ENCODE results near the gene GLI2.
A peak's percentile ranks its signal among the peaks of the same experiment; 100 is the strongest.

The GLI2 gene

GRCh38 chr2:120779781-120780283 lies 44.2 kb downstream of the GLI2 start:
- Histone ChIP-seq H3K9me3 (replicated peaks in 1 of 2; ENCODE audit: control insufficient read depth in 2 of 2, insufficient read depth in 1 of 2, low read depth in 1 of 2, low read length in 2 of 2) (no peaks in the 10 kb centered on the region), H3K4ac (ENCODE audit: low read length) (no peak overlapping the region), H2BK12ac (ENCODE audit: low read length) (no peak overlapping the region), H3K23ac (ENCODE audit: low read depth, low read length, poor library complexity) (peak overlapping the region; percentile 27), H3K27ac (replicated peaks; ENCODE audit: low read length) (no peak overlapping the region), H2BK15ac (ENCODE audit: low read length) (no peak overlapping the region), H3K4me1 (ENCODE audit: control insufficient read depth in 2 of 2, insufficient read depth in 1 of 2, low read depth in 1 of 2, low read length in 2 of 2) (peaks cover 16 to 29% of the 10 kb centered on the region in 2 donors), H2AFZ (ENCODE audit: low read length) (no peak overlapping the region), H2BK120ac (ENCODE audit: low read depth, low read length) (no peak overlapping the region), H2AK5ac (ENCODE audit: low read depth, low read length) (no peak overlapping the region), H4K91ac (ENCODE audit: low read depth, low read length, poor library complexity) (no peak overlapping the region), H3K14ac (ENCODE audit: low read length) (no peak overlapping the region), H4K8ac (ENCODE audit: low read depth, low read length) (no peak overlapping the region), H3K4me2 (ENCODE audit: insufficient read depth, low read length, poor library complexity, severe bottlenecking) (no peak overlapping the region), H3K36me3 (replicated peaks in 1 of 2; ENCODE audit: control insufficient read depth in 2 of 2, insufficient read depth in 2 of 2, low read length in 2 of 2) (peaks cover 0 to 25% of the 10 kb centered on the region in 2 donors), H3K79me1 (ENCODE audit: low read depth, low read length) (peaks cover 37% of the 10 kb centered on the region), H3K27me3 (ENCODE audit: control insufficient read depth in 3 of 3, insufficient read depth in 3 of 3, low read depth in 1 of 3, low read length in 3 of 3) (no peaks in the 10 kb centered on the region), H3K18ac (ENCODE audit: low read length) (peak overlapping the region; percentile 36), H3K9ac (ENCODE audit: low read depth, low read length, poor library complexity) (no peak overlapping the region), H3K4me3 (ENCODE audit: low read length in 2 of 2) (no peak overlapping the region), H2BK5ac (ENCODE audit: low read length) (no peak overlapping the region)
- DNase-seq (ENCODE audit: low spot score), result no peak
- no CpG with 5 or more reads among the region's 13 CpGs for WGBS, 2 donors (ENCODE audit: extremely low coverage in 2 of 2, insufficient read length in 2 of 2, insufficient replicate concordance in 1 of 2)

GRCh38 chr2:120780402-120780801 lies 44.7 kb downstream of the GLI2 start:
- no peak overlapping the region for H3K4ac ChIP-seq (ENCODE audit: low read length)
- DNase-seq (ENCODE audit: low spot score), result no peak
- no peak overlapping the region for H3K9ac ChIP-seq (ENCODE audit: low read depth, low read length, poor library complexity)
- H4K91ac ChIP-seq (ENCODE audit: low read depth, low read length, poor library complexity), result no peak overlapping the region
- WGBS, 2 donors (ENCODE audit: extremely low coverage in 2 of 2, insufficient read length in 2 of 2, insufficient replicate concordance in 1 of 2), result no CpG with 5 or more reads among the region's 7 CpGs
- no peak overlapping the region for H4K8ac ChIP-seq (ENCODE audit: low read depth, low read length)
- H2BK12ac ChIP-seq (ENCODE audit: low read length), result no peak overlapping the region
- H3K4me1 ChIP-seq (ENCODE audit: control insufficient read depth in 2 of 2, insufficient read depth in 1 of 2, low read depth in 1 of 2, low read length in 2 of 2), result peaks cover 16 to 32% of the 10 kb centered on the region in 2 donors
- H2BK5ac ChIP-seq (ENCODE audit: low read length), result no peak overlapping the region
- H3K18ac ChIP-seq (ENCODE audit: low read length), result peak overlapping the region; percentile 11
- no peak overlapping the region for H3K14ac ChIP-seq (ENCODE audit: low read length)
- H2BK120ac ChIP-seq (ENCODE audit: low read depth, low read length), result no peak overlapping the region
- no peak overlapping the region for H3K27ac ChIP-seq (replicated peaks; ENCODE audit: low read length)
- H3K36me3 ChIP-seq (replicated peaks in 1 of 2; ENCODE audit: control insufficient read depth in 2 of 2, insufficient read depth in 2 of 2, low read length in 2 of 2), result peaks cover 0 to 31% of the 10 kb centered on the region in 2 donors
- H3K79me1 ChIP-seq (ENCODE audit: low read depth, low read length), result peaks cover 39% of the 10 kb centered on the region
- H2AK5ac ChIP-seq (ENCODE audit: low read depth, low read length), result no peak overlapping the region
- H3K9me3 ChIP-seq (replicated peaks in 1 of 2; ENCODE audit: control insufficient read depth in 2 of 2, insufficient read depth in 1 of 2, low read depth in 1 of 2, low read length in 2 of 2), result no peaks in the 10 kb centered on the region
- H3K27me3 ChIP-seq (ENCODE audit: control insufficient read depth in 3 of 3, insufficient read depth in 3 of 3, low read depth in 1 of 3, low read length in 3 of 3), result no peaks in the 10 kb centered on the region
- H3K4me3 ChIP-seq (ENCODE audit: low read length in 2 of 2), result no peak overlapping the region
- no peak overlapping the region for H3K23ac ChIP-seq (ENCODE audit: low read depth, low read length, poor library complexity)
- no peak overlapping the region for H3K4me2 ChIP-seq (ENCODE audit: insufficient read depth, low read length, poor library complexity, severe bottlenecking)
- no peak overlapping the region for H2BK15ac ChIP-seq (ENCODE audit: low read length)
- H2AFZ ChIP-seq (ENCODE audit: low read length), result no peak overlapping the region

- H3K27ac ChIP-seq (replicated peaks; ENCODE audit: low read length), result no peak overlapping the region
- H2BK15ac ChIP-seq (ENCODE audit: low read length), result no peak overlapping the region
- H4K8ac ChIP-seq (ENCODE audit: low read depth, low read length), result no peak overlapping the region
- H3K14ac ChIP-seq (ENCODE audit: low read length), result no peak overlapping the region
- H2AK5ac ChIP-seq (ENCODE audit: low read depth, low read length), result no peak overlapping the region
- H2BK12ac ChIP-seq (ENCODE audit: low read length), result no peak overlapping the region
- H3K9me3 ChIP-seq (replicated peaks in 1 of 2; ENCODE audit: control insufficient read depth in 2 of 2, insufficient read depth in 1 of 2, low read depth in 1 of 2, low read length in 2 of 2), result no peaks in the 10 kb centered on the region
- H4K91ac ChIP-seq (ENCODE audit: low read depth, low read length, poor library complexity), result no peak overlapping the region
- peaks cover 31% of the 10 kb centered on the region for H3K79me1 ChIP-seq (ENCODE audit: low read depth, low read length)
- H3K4ac ChIP-seq (ENCODE audit: low read length), result no peak overlapping the region
- no peak overlapping the region for H2AFZ ChIP-seq (ENCODE audit: low read length)
- H2BK5ac ChIP-seq (ENCODE audit: low read length), result no peak overlapping the region
- no peak overlapping the region for H3K23ac ChIP-seq (ENCODE audit: low read depth, low read length, poor library complexity)
- H2BK120ac ChIP-seq (ENCODE audit: low read depth, low read length), result no peak overlapping the region
- peaks cover 20 to 51% of the 10 kb centered on the region in 2 donors for H3K4me1 ChIP-seq (ENCODE audit: control insufficient read depth in 2 of 2, insufficient read depth in 1 of 2, low read depth in 1 of 2, low read length in 2 of 2)
- H3K36me3 ChIP-seq (replicated peaks in 1 of 2; ENCODE audit: control insufficient read depth in 2 of 2, insufficient read depth in 2 of 2, low read length in 2 of 2), result peaks cover 0 to 45% of the 10 kb centered on the region in 2 donors
- no CpG with 5 or more reads among the region's 9 CpGs for WGBS, 2 donors (ENCODE audit: extremely low coverage in 2 of 2, insufficient read length in 2 of 2, insufficient replicate concordance in 1 of 2)
- peak overlapping the region; percentile 19 for H3K4me2 ChIP-seq (ENCODE audit: insufficient read depth, low read length, poor library complexity, severe bottlenecking)
- H3K27me3 ChIP-seq (ENCODE audit: control insufficient read depth in 3 of 3, insufficient read depth in 3 of 3, low read depth in 1 of 3, low read length in 3 of 3), result no peaks in the 10 kb centered on the region
- H3K9ac ChIP-seq (ENCODE audit: low read depth, low read length, poor library complexity), result no peak overlapping the region
- DNase-seq (ENCODE audit: low spot score), result no peak
- no peak overlapping the region for H3K4me3 ChIP-seq (ENCODE audit: low read length in 2 of 2)
- H3K18ac ChIP-seq (ENCODE audit: low read length), result peak overlapping the region; percentile 23
Observed at GRCh38 chr2:120783371-120783791, 47.7 kb downstream of the GLI2 start.

- no peak overlapping the region for H2BK120ac ChIP-seq (ENCODE audit: low read depth, low read length)
- H3K23ac ChIP-seq (ENCODE audit: low read depth, low read length, poor library complexity), result no peak overlapping the region
- no peak overlapping the region for H3K4me3 ChIP-seq (ENCODE audit: low read length in 2 of 2)
- WGBS, 2 donors (ENCODE audit: extremely low coverage in 2 of 2, insufficient read length in 2 of 2, insufficient replicate concordance in 1 of 2), result no CpG with 5 or more reads among the region's 7 CpGs
- H2BK15ac ChIP-seq (ENCODE audit: low read length), result no peak overlapping the region
- no peak overlapping the region for H3K14ac ChIP-seq (ENCODE audit: low read length)
- H3K79me1 ChIP-seq (ENCODE audit: low read depth, low read length), result peaks cover 29% of the 10 kb centered on the region
- H3K4ac ChIP-seq (ENCODE audit: low read length), result no peak overlapping the region
- no peak for DNase-seq (ENCODE audit: low spot score)
- H3K36me3 ChIP-seq (replicated peaks in 1 of 2; ENCODE audit: control insufficient read depth in 2 of 2, insufficient read depth in 2 of 2, low read length in 2 of 2), result peaks cover 0 to 40% of the 10 kb centered on the region in 2 donors
- no peaks in the 10 kb centered on the region for H3K9me3 ChIP-seq (replicated peaks in 1 of 2; ENCODE audit: control insufficient read depth in 2 of 2, insufficient read depth in 1 of 2, low read depth in 1 of 2, low read length in 2 of 2)
- H3K9ac ChIP-seq (ENCODE audit: low read depth, low read length, poor library complexity), result no peak overlapping the region
- H4K8ac ChIP-seq (ENCODE audit: low read depth, low read length), result no peak overlapping the region
- no peak overlapping the region for H2BK5ac ChIP-seq (ENCODE audit: low read length)
- peak overlapping the region; percentile 30 for H3K18ac ChIP-seq (ENCODE audit: low read length)
- no peak overlapping the region for H3K4me2 ChIP-seq (ENCODE audit: insufficient read depth, low read length, poor library complexity, severe bottlenecking)
- H2AK5ac ChIP-seq (ENCODE audit: low read depth, low read length), result no peak overlapping the region
- no peaks in the 10 kb centered on the region for H3K27me3 ChIP-seq (ENCODE audit: control insufficient read depth in 3 of 3, insufficient read depth in 3 of 3, low read depth in 1 of 3, low read length in 3 of 3)
- no peak overlapping the region for H2BK12ac ChIP-seq (ENCODE audit: low read length)
- no peak overlapping the region for H2AFZ ChIP-seq (ENCODE audit: low read length)
- H3K27ac ChIP-seq (replicated peaks; ENCODE audit: low read length), result no peak overlapping the region
- peaks cover 20 to 54% of the 10 kb centered on the region in 2 donors for H3K4me1 ChIP-seq (ENCODE audit: control insufficient read depth in 2 of 2, insufficient read depth in 1 of 2, low read depth in 1 of 2, low read length in 2 of 2)
- no peak overlapping the region for H4K91ac ChIP-seq (ENCODE audit: low read depth, low read length, poor library complexity)
Observed at GRCh38 chr2:120783969-120784372, 48.3 kb downstream of the GLI2 start.

Measured in neuronal stem cell (in vitro differentiated cells).